CD8-positive, alpha-beta memory T cell (primary cell): Measurements from ENCODE around the gene HHIPL1. TPM values are rescaled to one million over a fixed set of nuclear protein-coding genes. Genes with fewer than 3 reads are reported as not detected.

ENCODE experiments used
- CTCF ChIA-PET: fragments of 350-600 bp; sonication (Branson Sonifier 250); formaldehyde crosslinking; loops from one replicate; lab custom pipeline; 2021; ENCODE audit warnings: antibody characterized with exemption; lab: Charles Lee
- POLR2A ChIA-PET: fragments of 350-600 bp; sonication (Branson Sonifier 250); formaldehyde crosslinking; loops from one replicate; lab custom pipeline; 2021; ENCODE audit warnings: antibody characterized with exemption; lab: Charles Lee
- DNase-seq, 5 donors: peaks; one replicate each; pipeline versions ENCODE4 v3.0.0 to v3.0.0-alpha.2; 2020 to 2022; ENCODE audit warnings: mixed read lengths in 1 of 5
- H3K27ac ChIP-seq: one replicate; pipeline ENCODE4 v1.7.0; 2013; ENCODE audit warnings: low read depth, mild to moderate bottlenecking, low read length, moderate library complexity
- H3K27me3 ChIP-seq: 2 replicates; pipeline ENCODE4 v1.7.0; 2013; ENCODE audit warnings: low read length, mild to moderate bottlenecking; ENCODE audit not compliant: insufficient read depth, poor library complexity, severe bottlenecking
- H3K36me3 ChIP-seq: 2 replicates; pipeline ENCODE4 v1.7.0; 2013; ENCODE audit warnings: mild to moderate bottlenecking, low read length, moderate library complexity; ENCODE audit not compliant: insufficient read depth
- H3K4me1 ChIP-seq: 2 replicates; pipeline ENCODE4 v1.7.0; 2013; ENCODE audit warnings: mild to moderate bottlenecking, low read length, moderate library complexity; ENCODE audit not compliant: insufficient read depth
- H3K4me3 ChIP-seq: 2 replicates; pipeline ENCODE4 v1.7.0; 2013; ENCODE audit warnings: mild to moderate bottlenecking, low read length
- H3K9me3 ChIP-seq: 2 replicates; pipeline ENCODE4 v1.7.0; 2013; ENCODE audit warnings: mild to moderate bottlenecking, low read length
- H3K27ac Mint-ChIP-seq, 8 donors: one replicate each; pipeline ENCODE4 v1.8.0; 2020 to 2021; ENCODE audit warnings: mixed read lengths in 8 of 8, mild to moderate bottlenecking in 6 of 8, inconsistent platforms in 3 of 8, moderate library complexity in 3 of 8
- H3K27me3 Mint-ChIP-seq, 2 donors: one replicate each; pipeline ENCODE4 v1.8.0; 2020 to 2021; ENCODE audit warnings: mixed read lengths in 2 of 2, mild to moderate bottlenecking in 1 of 2, moderate library complexity in 1 of 2
- H3K36me3 Mint-ChIP-seq, 3 donors: one replicate each; pipeline ENCODE4 v1.8.0; 2020 to 2021; ENCODE audit warnings: mixed read lengths in 3 of 3, inconsistent platforms in 1 of 3, mild to moderate bottlenecking in 1 of 3
- H3K4me1 Mint-ChIP-seq, 3 donors: one replicate each; pipeline ENCODE4 v1.8.0; 2020 to 2021; ENCODE audit warnings: mixed read lengths in 3 of 3, inconsistent platforms in 1 of 3, mild to moderate bottlenecking in 1 of 3
- H3K4me3 Mint-ChIP-seq, 7 donors: one replicate each; pipeline ENCODE4 v1.8.0; 2020 to 2021; ENCODE audit warnings: mixed read lengths in 7 of 7, mild to moderate bottlenecking in 6 of 7, moderate library complexity in 4 of 7, inconsistent platforms in 2 of 7
- H3K9me3 Mint-ChIP-seq, 5 donors: one replicate each; pipeline ENCODE4 v1.8.0; 2020 to 2022; ENCODE audit warnings: mixed read lengths in 5 of 5, mild to moderate bottlenecking in 3 of 5, moderate library complexity in 2 of 5, inconsistent platforms in 1 of 5
- polyA plus RNA-seq: library from polyadenylated mRNA; unstranded; fragments of 300-500 nt; fragmentation: Illumina TruSeq; gene quantifications from one replicate; pipeline ENCODE4 v1.2.3, GENCODE V29; 2021
- total RNA-seq, 2 experiments: library from RNA; stranded (reverse); gene quantifications; one replicate each; pipeline ENCODE4 v1.2.3, GENCODE V29; 2021

The HHIPL1 gene
- total and polyA plus RNA-seq, 3 experiments from 2014 or later, result 0.04 TPM; not detected in 2

GRCh38 chr14:99682809-99683618, 38.1 kb downstream of the HHIPL1 start:
- ChIA-PET CTCF (interaction anchor here (0.8 to 2.7 kb wide), 12 partner anchors 10 to 217 kb away, joined by 3 to 11 read pairs (median 3); no protein-coding TSS in a partner anchor), POLR2A (interaction anchor here (1.1 to 1.7 kb wide), 2 partner anchors 78 to 202 kb away, joined by 10 to 14 read pairs; partner anchors contain the start of genes CCDC85C, CCNK and SETD3)
- peak overlapping the region; percentile 81 for H3K4me3 ChIP-seq
- Mint-ChIP-seq H3K4me3 (peak overlapping the region; percentile 90 to 96 (median 95)), H3K36me3 (peaks cover 0 to 3% (median 0%) of the 10 kb centered on the region in 3 donors), H3K27ac (peak overlapping the region in 7 of 8 donors; percentile 34 to 95 (median 85)), H3K27me3 (peaks cover 6 to 10% of the 10 kb centered on the region in 2 donors), H3K4me1 (peaks cover 7 to 19% (median 12%) of the 10 kb centered on the region in 3 donors), H3K9me3 (peaks cover 0 to 10% (median 5%) of the 10 kb centered on the region in 5 donors)
- peaks cover 2% of the 10 kb centered on the region for H3K27me3 ChIP-seq
- DNase-seq, result peak; percentile 73 to 86 (median 78)
- H3K36me3 ChIP-seq, result no peaks in the 10 kb centered on the region
- peaks cover 19% of the 10 kb centered on the region for H3K4me1 ChIP-seq
- no peaks in the 10 kb centered on the region for H3K9me3 ChIP-seq
- H3K27ac ChIP-seq, result peak overlapping the region; percentile 74

GRCh38 chr14:99683619-99684409, 38.9 kb downstream of the HHIPL1 start, which contains the start of gene CYP46A1:
Gene CYP46A1 (plus strand): TSS chr14:99684298. CDS start chr14:99684418, 120 bp downstream.
- peak within 1 kb of the TSS; percentile 81 for H3K4me3 ChIP-seq
- no peaks in the 10 kb centered on the region for H3K9me3 ChIP-seq
- Mint-ChIP-seq H3K4me3 (peak within 1 kb of the TSS; percentile 90 to 96 (median 95)), H3K9me3 (peaks cover 0 to 4% (median 2%) of the 10 kb centered on the region in 5 donors), H3K4me1 (peaks cover 10 to 21% (median 12%) of the 10 kb centered on the region in 3 donors), H3K27me3 (peaks cover 7 to 13% of the 10 kb centered on the region in 2 donors), H3K27ac (peak within 1 kb of the TSS; percentile 85 to 96 (median 92)), H3K36me3 (peaks cover 0 to 3% (median 0%) of the 10 kb centered on the region in 3 donors)
- H3K36me3 ChIP-seq, result no peaks in the 10 kb centered on the region
- H3K27ac ChIP-seq, result peak within 1 kb of the TSS; percentile 74
- ChIA-PET CTCF (interaction anchor here (0.6 to 2.7 kb wide), 14 partner anchors 10 to 216 kb away, joined by 3 to 11 read pairs (median 3); no protein-coding TSS in a partner anchor), POLR2A (interaction anchor here (0.5 to 1.7 kb wide), 3 partner anchors 79 to 203 kb away, joined by 3 to 14 read pairs (median 10); partner anchors contain the start of genes CCDC85C, CCNK and SETD3)
- H3K27me3 ChIP-seq, result peaks cover 10% of the 10 kb centered on the region
- H3K4me1 ChIP-seq, result peaks cover 19% of the 10 kb centered on the region
- DNase-seq, result peak; percentile 99 to 100 (median 99)

- peak overlapping the region in 1 of 8 donors; percentile 57 for H3K27ac Mint-ChIP-seq
- no peaks in the 10 kb centered on the region for H3K9me3 Mint-ChIP-seq
- no peak for DNase-seq
- Histone ChIP-seq H3K4me3 (peak overlapping the region; percentile 34), H3K36me3 (no peaks in the 10 kb centered on the region), H3K4me1 (peaks cover 19% of the 10 kb centered on the region), H3K9me3 (no peaks in the 10 kb centered on the region), H3K27ac (no peak overlapping the region), H3K27me3 (peaks cover 15% of the 10 kb centered on the region)
- H3K36me3 Mint-ChIP-seq, result peaks cover 0 to 3% (median under 1%) of the 10 kb centered on the region in 3 donors
- H3K27me3 Mint-ChIP-seq, result peaks cover 10 to 19% of the 10 kb centered on the region in 2 donors
- peaks cover 11 to 21% (median 12%) of the 10 kb centered on the region in 3 donors for H3K4me1 Mint-ChIP-seq
- POLR2A ChIA-PET, result interaction anchor here (0.5 to 1.7 kb wide), 3 partner anchors 80 to 204 kb away, joined by 3 to 14 read pairs (median 10); partner anchors contain the start of genes CCDC85C, CCNK and SETD3
- H3K4me3 Mint-ChIP-seq, result peak overlapping the region in 2 of 7 donors; percentile 14 to 23
- CTCF ChIA-PET, result interaction anchor here (0.7 to 1.5 kb wide), 7 partner anchors 10 to 215 kb away, joined by 3 to 4 read pairs (median 3); no protein-coding TSS in a partner anchor
Measured at GRCh38 chr14:99684410-99684934, 39.5 kb downstream of the HHIPL1 start.

GRCh38 chr14:99685151-99685591, 40.2 kb downstream of the HHIPL1 start:
- POLR2A ChIA-PET, result no interaction called here
- Mint-ChIP-seq H3K27me3 (peaks cover 11 to 26% of the 10 kb centered on the region in 2 donors), H3K4me3 (peak overlapping the region; percentile 33 to 86 (median 68)), H3K27ac (peak overlapping the region in 2 of 8 donors; percentile 85 to 88), H3K9me3 (no peaks in the 10 kb centered on the region), H3K4me1 (peaks cover 11 to 21% (median 12%) of the 10 kb centered on the region in 3 donors), H3K36me3 (peaks cover under 1 to 4% (median 3%) of the 10 kb centered on the region in 3 donors)
- H3K36me3 ChIP-seq, result no peaks in the 10 kb centered on the region
- peaks cover 18% of the 10 kb centered on the region for H3K27me3 ChIP-seq
- no peaks in the 10 kb centered on the region for H3K9me3 ChIP-seq
- H3K27ac ChIP-seq, result no peak overlapping the region
- H3K4me3 ChIP-seq, result no peak overlapping the region
- peak in 1 of 5 donors; percentile 38 for DNase-seq
- CTCF ChIA-PET, result no interaction called here
- peaks cover 19% of the 10 kb centered on the region for H3K4me1 ChIP-seq

GRCh38 chr14:99685596-99685995, 40.7 kb downstream of the HHIPL1 start:
- ChIA-PET POLR2A (no interaction called here), CTCF (no interaction called here)
- H3K27ac ChIP-seq, result no peak overlapping the region
- H3K9me3 Mint-ChIP-seq, result no peaks in the 10 kb centered on the region
- H3K4me1 ChIP-seq, result peaks cover 19% of the 10 kb centered on the region
- peak overlapping the region; percentile 33 to 86 (median 68) for H3K4me3 Mint-ChIP-seq
- peak overlapping the region in 2 of 8 donors; percentile 27 to 85 for H3K27ac Mint-ChIP-seq
- H3K4me1 Mint-ChIP-seq, result peaks cover 11 to 21% (median 12%) of the 10 kb centered on the region in 3 donors
- H3K36me3 Mint-ChIP-seq, result peaks cover 2 to 4% (median 3%) of the 10 kb centered on the region in 3 donors
- no peaks in the 10 kb centered on the region for H3K9me3 ChIP-seq
- peaks cover 15 to 29% of the 10 kb centered on the region in 2 donors for H3K27me3 Mint-ChIP-seq
- no peaks in the 10 kb centered on the region for H3K36me3 ChIP-seq
- H3K27me3 ChIP-seq, result peaks cover 21% of the 10 kb centered on the region
- H3K4me3 ChIP-seq, result no peak overlapping the region
- peak in 1 of 5 donors; percentile 22 for DNase-seq

GRCh38 chr14:99686557-99687283, 41.8 kb downstream of the HHIPL1 start:
- peaks cover 11 to 21% (median 12%) of the 10 kb centered on the region in 3 donors for H3K4me1 Mint-ChIP-seq
- peaks cover 21% of the 10 kb centered on the region for H3K27me3 ChIP-seq
- H3K9me3 ChIP-seq, result no peaks in the 10 kb centered on the region
- CTCF ChIA-PET, result interaction anchor here (1.2 to 1.7 kb wide), 3 partner anchors 14 to 171 kb away, joined by 3 to 5 read pairs (median 3); no protein-coding TSS in a partner anchor
- DNase-seq, result no peak
- H3K4me3 Mint-ChIP-seq, result peak overlapping the region in 2 of 7 donors; percentile 77 to 86
- H3K27ac ChIP-seq, result no peak overlapping the region
- peaks cover 2 to 4% (median 3%) of the 10 kb centered on the region in 3 donors for H3K36me3 Mint-ChIP-seq
- H3K27ac Mint-ChIP-seq, result peak overlapping the region in 1 of 8 donors; percentile 85
- no peaks in the 10 kb centered on the region for H3K9me3 Mint-ChIP-seq
- peaks cover 17 to 40% of the 10 kb centered on the region in 2 donors for H3K27me3 Mint-ChIP-seq
- POLR2A ChIA-PET, result no interaction called here
- no peak overlapping the region for H3K4me3 ChIP-seq
- no peaks in the 10 kb centered on the region for H3K36me3 ChIP-seq
- peaks cover 19% of the 10 kb centered on the region for H3K4me1 ChIP-seq
